ENCODE results near the gene TNFRSF12A. TPM values are rescaled to one million over a fixed set of nuclear protein-coding genes. Genes with fewer than 3 reads are reported as not detected.

Gene TNFRSF12A
- total and polyA plus RNA-seq, 9 of the 15 experiments (the other 6 are each of a cell fraction or from before 2014, with no cell fraction given), result 0.41 to 61.8 (median 26.5) TPM

DNA sequence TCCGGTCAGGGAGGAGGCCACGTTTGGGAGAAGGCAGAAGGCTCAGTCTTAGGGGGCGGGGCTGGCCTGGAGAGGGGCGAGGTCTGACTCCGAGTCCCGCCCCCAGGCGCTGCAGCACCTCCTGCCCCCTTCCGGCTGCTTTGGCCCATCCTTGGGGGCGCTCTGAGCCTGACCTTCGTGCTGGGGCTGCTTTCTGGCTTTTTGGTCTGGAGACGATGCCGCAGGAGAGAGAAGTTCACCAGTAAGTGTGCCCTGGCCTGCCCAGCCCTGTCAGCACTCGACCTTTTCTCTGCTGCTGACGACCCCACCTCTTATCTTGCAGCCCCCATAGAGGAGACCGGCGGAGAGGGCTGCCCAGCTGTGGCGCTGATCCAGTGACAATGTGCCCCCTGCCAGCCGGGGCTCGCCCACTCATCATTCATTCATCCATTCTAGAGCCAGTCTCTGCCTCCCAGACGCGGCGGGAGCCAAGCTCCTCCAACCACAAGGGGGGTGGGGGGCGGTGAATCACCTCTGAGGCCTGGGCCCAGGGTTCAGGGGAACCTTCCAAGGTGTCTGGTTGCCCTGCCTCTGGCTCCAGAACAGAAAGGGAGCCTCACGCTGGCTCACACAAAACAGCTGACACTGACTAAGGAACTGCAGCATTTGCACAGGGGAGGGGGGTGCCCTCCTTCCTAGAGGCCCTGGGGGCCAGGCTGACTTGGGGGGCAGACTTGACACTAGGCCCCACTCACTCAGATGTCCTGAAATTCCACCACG is 1.5 kb downstream of the TNFRSF12A start (continued):
- TF ChIP-seq, protein P1, sequence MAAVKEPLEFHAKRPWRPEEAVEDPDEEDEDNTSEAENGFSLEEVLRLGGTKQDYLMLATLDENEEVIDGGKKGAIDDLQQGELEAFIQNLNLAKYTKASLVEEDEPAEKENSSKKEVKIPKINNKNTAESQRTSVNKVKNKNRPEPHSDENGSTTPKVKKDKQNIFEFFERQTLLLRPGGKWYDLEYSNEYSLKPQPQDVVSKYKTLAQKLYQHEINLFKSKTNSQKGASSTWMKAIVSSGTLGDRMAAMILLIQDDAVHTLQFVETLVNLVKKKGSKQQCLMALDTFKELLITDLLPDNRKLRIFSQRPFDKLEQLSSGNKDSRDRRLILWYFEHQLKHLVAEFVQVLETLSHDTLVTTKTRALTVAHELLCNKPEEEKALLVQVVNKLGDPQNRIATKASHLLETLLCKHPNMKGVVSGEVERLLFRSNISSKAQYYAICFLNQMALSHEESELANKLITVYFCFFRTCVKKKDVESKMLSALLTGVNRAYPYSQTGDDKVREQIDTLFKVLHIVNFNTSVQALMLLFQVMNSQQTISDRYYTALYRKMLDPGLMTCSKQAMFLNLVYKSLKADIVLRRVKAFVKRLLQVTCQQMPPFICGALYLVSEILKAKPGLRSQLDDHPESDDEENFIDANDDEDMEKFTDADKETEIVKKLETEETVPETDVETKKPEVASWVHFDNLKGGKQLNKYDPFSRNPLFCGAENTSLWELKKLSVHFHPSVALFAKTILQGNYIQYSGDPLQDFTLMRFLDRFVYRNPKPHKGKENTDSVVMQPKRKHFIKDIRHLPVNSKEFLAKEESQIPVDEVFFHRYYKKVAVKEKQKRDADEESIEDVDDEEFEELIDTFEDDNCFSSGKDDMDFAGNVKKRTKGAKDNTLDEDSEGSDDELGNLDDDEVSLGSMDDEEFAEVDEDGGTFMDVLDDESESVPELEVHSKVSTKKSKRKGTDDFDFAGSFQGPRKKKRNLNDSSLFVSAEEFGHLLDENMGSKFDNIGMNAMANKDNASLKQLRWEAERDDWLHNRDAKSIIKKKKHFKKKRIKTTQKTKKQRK (IDR thresholded peaks at IDR 0.05; ENCODE audit: borderline replicate concordance, low read depth, low read length), result no peak
- TF ChIP-seq, protein P2, sequence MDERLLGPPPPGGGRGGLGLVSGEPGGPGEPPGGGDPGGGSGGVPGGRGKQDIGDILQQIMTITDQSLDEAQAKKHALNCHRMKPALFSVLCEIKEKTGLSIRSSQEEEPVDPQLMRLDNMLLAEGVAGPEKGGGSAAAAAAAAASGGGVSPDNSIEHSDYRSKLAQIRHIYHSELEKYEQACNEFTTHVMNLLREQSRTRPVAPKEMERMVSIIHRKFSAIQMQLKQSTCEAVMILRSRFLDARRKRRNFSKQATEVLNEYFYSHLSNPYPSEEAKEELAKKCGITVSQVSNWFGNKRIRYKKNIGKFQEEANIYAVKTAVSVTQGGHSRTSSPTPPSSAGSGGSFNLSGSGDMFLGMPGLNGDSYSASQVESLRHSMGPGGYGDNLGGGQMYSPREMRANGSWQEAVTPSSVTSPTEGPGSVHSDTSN (CRISPR knock-in tag; IDR thresholded peaks at IDR 0.05; ENCODE audit: low read depth), result no peak
- TF ChIP-seq, protein P2 (tag; conservative IDR thresholded peaks at IDR 0.05; ENCODE audit: low read depth), result no peak
- TF ChIP-seq ZC3H4 (CRISPR knock-in tag; IDR thresholded peaks at IDR 0.05; ENCODE audit: borderline replicate concordance) (no peak), CTBP1 (IDR thresholded peaks at IDR 0.05; ENCODE audit: borderline replicate concordance) (peak; percentile 69; the same call in 1 of the 2 replicates), CC2D1A (IDR thresholded peaks at IDR 0.05) (no peak), ZNF24 (IDR thresholded peaks at IDR 0.05) (0 out of 2 replicates have a peak, but pooled peaks have one; percentile 11), ZC3H8 (IDR thresholded peaks at IDR 0.05) (no peak), MEF2A (IDR thresholded peaks at IDR 0.05; ENCODE audit: control insufficient read depth, low read depth, low read length) (no peak), NFE2L1 (tag; IDR thresholded peaks at IDR 0.05; ENCODE audit: borderline replicate concordance, low read depth) (no peak), BRF1 (IDR thresholded peaks at IDR 0.05; ENCODE audit: borderline replicate concordance, extremely low read depth, insufficient read length) (no peak), STAT5B (CRISPR knock-in tag; IDR thresholded peaks at IDR 0.05) (no peak), ZNF140 (CRISPR knock-in tag; IDR thresholded peaks at IDR 0.05) (no peak), PURB (CRISPR knock-in tag; IDR thresholded peaks at IDR 0.05; ENCODE audit: low read depth) (no peak), TRIM24 (IDR thresholded peaks at IDR 0.05) (0 out of 4 replicates have a peak, but pooled peaks of 1 of the 2 experiments have one; percentile 5), JUNB (CRISPR knock-in tag; conservative IDR thresholded peaks at IDR 0.05) (no peak), POLR2AphosphoS2 (IDR thresholded peaks at IDR 0.05; ENCODE audit: low read length) (no peak)
- TF ChIP-seq, protein P3, sequence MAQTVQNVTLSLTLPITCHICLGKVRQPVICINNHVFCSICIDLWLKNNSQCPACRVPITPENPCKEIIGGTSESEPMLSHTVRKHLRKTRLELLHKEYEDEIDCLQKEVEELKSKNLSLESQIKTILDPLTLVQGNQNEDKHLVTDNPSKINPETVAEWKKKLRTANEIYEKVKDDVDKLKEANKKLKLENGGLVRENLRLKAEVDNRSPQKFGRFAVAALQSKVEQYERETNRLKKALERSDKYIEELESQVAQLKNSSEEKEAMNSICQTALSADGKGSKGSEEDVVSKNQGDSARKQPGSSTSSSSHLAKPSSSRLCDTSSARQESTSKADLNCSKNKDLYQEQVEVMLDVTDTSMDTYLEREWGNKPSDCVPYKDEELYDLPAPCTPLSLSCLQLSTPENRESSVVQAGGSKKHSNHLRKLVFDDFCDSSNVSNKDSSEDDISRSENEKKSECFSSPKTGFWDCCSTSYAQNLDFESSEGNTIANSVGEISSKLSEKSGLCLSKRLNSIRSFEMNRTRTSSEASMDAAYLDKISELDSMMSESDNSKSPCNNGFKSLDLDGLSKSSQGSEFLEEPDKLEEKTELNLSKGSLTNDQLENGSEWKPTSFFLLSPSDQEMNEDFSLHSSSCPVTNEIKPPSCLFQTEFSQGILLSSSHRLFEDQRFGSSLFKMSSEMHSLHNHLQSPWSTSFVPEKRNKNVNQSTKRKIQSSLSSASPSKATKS (CRISPR knock-in tag; IDR thresholded peaks at IDR 0.05), result no peak
- TF ChIP-seq, protein P4, sequence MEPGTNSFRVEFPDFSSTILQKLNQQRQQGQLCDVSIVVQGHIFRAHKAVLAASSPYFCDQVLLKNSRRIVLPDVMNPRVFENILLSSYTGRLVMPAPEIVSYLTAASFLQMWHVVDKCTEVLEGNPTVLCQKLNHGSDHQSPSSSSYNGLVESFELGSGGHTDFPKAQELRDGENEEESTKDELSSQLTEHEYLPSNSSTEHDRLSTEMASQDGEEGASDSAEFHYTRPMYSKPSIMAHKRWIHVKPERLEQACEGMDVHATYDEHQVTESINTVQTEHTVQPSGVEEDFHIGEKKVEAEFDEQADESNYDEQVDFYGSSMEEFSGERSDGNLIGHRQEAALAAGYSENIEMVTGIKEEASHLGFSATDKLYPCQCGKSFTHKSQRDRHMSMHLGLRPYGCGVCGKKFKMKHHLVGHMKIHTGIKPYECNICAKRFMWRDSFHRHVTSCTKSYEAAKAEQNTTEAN (CRISPR knock-in tag; IDR thresholded peaks at IDR 0.05), result no peak

Data from K562 (cell line).